Epithelial cell of proximal tubule (primary cell): Measurements from ENCODE around the gene SMARCA4. TPM values are rescaled to one million over a fixed set of nuclear protein-coding genes. Genes with fewer than 3 reads are reported as not detected.
"Not testable (repeated sequence)": the region's sequence is repeated elsewhere in the genome, so short reads cannot be mapped to it uniquely, and the experiment has no call there.

ENCODE experiments used
- DNase-seq: peaks from one replicate; pipeline ENCODE4 v3.0.0-alpha.2; 2011; ENCODE audit warnings: low read depth
- H3K4me3 ChIP-seq: 2 replicates; pipeline ENCODE4 v1.5.1; 2011; ENCODE audit warnings: low read depth, mild to moderate bottlenecking, low read length
- total RNA-seq: library from RNA; depleted of rRNA; stranded (reverse); fragments of >200 nt; gene quantifications from 2 replicates; pipeline ENCODE4 v1.2.3, GENCODE V29; 2015
- TF ChIP-seq, protein P1 (sequence below): conservative IDR thresholded peaks from 2 replicates; pipeline ENCODE4 v1.5.1; 2012; ENCODE audit warnings: low read depth, mild to moderate bottlenecking, low read length

The SMARCA4 gene
- total RNA-seq, 1 donor from 2014 or later = 156 TPM

GRCh38 chr19:10988921-10989320 lies 28.1 kb downstream of the SMARCA4 start:
- no peak overlapping the region for H3K4me3 ChIP-seq
- TF ChIP-seq, protein P1, sequence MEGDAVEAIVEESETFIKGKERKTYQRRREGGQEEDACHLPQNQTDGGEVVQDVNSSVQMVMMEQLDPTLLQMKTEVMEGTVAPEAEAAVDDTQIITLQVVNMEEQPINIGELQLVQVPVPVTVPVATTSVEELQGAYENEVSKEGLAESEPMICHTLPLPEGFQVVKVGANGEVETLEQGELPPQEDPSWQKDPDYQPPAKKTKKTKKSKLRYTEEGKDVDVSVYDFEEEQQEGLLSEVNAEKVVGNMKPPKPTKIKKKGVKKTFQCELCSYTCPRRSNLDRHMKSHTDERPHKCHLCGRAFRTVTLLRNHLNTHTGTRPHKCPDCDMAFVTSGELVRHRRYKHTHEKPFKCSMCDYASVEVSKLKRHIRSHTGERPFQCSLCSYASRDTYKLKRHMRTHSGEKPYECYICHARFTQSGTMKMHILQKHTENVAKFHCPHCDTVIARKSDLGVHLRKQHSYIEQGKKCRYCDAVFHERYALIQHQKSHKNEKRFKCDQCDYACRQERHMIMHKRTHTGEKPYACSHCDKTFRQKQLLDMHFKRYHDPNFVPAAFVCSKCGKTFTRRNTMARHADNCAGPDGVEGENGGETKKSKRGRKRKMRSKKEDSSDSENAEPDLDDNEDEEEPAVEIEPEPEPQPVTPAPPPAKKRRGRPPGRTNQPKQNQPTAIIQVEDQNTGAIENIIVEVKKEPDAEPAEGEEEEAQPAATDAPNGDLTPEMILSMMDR = no peak
- DNase-seq = no peak

DNA sequence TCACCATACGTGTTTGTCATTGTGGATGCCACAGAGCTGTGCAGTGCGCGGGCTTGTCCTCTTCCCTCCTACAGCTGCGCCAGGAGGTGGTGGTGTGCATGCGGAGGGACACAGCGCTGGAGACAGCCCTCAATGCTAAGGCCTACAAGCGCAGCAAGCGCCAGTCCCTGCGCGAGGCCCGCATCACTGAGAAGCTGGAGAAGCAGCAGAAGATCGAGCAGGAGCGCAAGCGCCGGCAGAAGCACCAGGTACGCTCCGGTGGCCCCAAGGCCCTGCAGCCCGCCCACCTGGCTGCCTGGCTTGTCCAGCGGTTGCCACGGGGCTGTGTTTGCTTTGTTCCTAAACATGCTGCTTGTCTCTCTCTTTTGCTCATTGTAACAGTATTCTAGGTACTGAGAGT lies 30.2 kb downstream of the SMARCA4 start:
- TF ChIP-seq, protein P1 = no peak
- DNase-seq = no peak
- H3K4me3 ChIP-seq = no peak overlapping the region

DNA sequence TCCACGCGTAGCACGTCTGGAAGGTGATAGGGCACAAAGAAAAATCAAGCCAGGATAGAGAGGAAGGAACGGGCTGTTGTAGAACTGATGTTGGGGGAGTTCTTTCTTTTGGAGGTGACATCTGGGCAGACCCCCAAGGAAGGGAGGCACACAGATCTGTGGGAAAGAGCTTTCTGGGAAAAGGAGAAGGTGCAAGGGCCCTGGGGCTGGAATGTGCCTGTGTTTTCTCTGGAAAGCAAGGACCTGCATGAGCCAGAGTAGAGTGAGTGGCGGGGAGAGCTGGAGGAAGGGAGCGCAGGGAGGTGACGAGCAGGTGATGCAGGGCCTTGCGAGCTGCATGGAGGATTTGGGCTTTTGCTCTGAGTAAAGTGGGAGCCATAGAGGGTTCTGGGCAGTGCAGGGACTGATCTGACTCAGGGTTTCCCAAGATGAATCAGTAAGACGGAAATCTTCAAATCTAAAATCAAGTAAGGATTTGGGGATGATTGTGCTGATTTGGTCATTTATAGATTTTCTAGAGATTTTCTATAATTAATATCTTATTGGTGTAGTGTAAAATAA lies 30.8 kb downstream of the SMARCA4 start:
- TF ChIP-seq, protein P1 = no peak
- no peak for DNase-seq
- H3K4me3 ChIP-seq = no peak overlapping the region

- DNase-seq = not testable (repeated sequence)
These were observed 31.3 kb downstream of the SMARCA4 start for GRCh38 chr19:10992174-10992573.

DNA sequence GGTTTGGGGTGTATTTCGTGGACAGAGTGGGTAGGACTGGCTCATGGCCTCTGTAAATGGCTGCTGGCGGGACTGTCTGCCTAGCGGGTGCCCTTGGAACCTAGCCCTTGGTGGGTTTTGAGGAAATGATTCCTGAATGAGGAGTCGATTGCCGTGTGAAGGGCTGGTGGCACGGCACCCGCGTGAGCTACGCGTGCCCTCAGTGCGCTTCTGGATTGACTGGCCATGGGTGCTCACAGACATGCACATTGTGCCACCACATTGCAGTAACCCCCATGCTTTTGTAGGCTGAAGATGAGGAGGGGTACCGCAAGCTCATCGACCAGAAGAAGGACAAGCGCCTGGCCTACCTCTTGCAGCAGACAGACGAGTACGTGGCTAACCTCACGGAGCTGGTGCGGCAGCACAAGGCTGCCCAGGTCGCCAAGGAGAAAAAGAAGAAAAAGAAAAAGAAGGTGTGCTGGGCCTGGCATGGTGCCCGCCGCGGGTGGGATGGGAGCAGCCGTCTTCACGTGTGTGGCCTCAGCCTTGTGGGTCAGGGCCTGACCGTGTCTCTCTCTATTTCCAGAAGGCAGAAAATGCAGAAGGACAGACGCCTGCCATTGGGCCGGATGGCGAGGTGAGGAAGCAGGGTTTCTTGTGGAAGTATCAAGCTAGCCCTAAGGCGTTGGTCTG lies 35.2 kb downstream of the SMARCA4 start:
- no peak overlapping the region for H3K4me3 ChIP-seq
- no peak for DNase-seq
- TF ChIP-seq, protein P1 = no peak

More at GRCh38 chr19:10992174-10992573, 31.3 kb downstream of the SMARCA4 start:
- not testable (repeated sequence) for H3K4me3 ChIP-seq

DNA sequence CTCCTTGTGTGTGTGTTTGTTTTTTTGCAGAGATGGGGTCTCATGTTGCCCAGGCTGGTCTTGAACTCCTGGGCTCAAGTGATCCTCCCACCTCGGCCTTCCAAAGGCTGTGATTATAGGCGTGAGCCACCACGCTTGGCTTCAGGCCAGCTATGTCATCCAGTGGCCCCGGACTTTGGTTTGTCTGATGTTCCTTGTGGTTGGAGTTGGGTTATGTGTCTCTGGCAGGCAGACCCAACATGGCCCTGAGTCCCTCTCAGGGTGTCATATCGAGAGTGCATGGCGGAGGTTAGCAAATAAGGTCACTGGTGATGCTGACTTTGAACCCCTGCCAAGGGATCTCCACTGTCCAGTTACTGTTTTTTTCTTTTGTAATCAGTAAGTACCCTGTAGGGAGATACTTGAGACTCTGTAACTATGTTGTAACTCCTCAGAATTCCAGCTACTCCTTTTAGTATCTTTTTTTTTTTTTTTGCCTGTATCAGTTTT lies 37.3 kb downstream of the SMARCA4 start:
- TF ChIP-seq, protein P1 = no peak
- DNase-seq = no peak
- no peak overlapping the region for H3K4me3 ChIP-seq

DNA sequence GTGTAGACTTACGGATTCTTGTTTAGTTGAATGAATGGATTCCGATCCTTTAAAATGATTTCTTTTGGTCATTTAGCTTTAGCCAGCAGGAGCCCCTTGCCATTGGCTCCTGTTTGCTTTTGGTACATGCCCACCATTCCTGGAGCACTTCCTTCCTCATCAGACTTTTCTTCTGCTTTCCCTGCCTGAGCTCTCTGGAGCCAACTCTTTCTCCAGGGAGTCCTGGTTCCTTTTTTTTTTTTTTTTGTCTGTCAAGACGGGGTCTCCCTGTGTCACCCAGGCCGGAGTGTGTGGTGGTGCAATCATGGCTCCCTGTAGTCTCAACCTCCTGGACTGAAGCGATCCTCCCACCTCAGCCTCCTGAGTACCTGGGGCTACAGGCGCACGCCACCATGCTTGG lies 37.8 kb downstream of the SMARCA4 start:
- DNase-seq = no peak
- H3K4me3 ChIP-seq = no peak overlapping the region
- TF ChIP-seq, protein P1 = no peak
